NCI-H1092 (cell line): ENCODE data around the gene ZBTB16.

Experiments used
- DNase-seq: peaks from one replicate; lab custom pipeline; 2025; lab: John Stamatoyannopoulos, UW

Gene ZBTB16

DNA sequence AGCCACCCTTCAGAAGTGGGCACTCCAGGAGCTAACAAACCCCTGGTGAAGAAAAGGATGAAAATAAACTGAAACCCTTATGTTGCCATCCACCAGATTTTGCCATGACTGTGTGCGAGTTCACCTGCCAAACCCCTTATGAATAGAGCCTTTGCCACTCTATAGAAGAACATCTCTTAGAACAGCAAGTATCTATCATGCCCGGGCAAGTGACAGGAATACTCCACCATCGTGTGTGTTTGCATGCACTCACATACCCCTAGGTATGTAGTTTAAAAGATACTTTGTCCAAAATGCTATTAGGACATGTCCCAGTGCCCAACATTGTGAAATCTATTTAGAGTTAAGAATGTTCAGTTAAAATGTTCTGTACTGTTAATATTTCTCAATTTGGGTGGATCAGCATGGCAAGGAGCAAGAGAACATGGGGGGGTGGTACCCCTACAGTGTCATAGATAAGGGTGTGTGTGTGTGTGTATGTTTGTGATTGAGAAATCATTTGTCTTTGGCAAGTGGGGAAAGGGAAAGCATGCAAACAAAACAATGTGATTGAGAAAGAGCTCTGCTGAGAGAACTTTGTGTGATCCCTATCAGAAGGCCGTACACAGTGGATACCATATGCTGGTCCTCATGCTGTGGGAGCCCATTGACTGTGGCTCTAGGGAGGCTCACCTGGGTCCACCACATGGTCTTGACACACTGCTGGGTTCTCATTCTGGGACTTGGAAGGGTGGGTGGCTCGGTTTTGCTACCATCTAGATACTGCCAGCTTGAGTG is 94.9 kb downstream of the ZBTB16 start:
- no peak for DNase-seq

GRCh38 chr11:114155116-114155515 is 95.6 kb downstream of the ZBTB16 start:
- DNase-seq = no peak

GRCh38 chr11:114156131-114156581 is 96.6 kb downstream of the ZBTB16 start:
- no peak for DNase-seq

DNA sequence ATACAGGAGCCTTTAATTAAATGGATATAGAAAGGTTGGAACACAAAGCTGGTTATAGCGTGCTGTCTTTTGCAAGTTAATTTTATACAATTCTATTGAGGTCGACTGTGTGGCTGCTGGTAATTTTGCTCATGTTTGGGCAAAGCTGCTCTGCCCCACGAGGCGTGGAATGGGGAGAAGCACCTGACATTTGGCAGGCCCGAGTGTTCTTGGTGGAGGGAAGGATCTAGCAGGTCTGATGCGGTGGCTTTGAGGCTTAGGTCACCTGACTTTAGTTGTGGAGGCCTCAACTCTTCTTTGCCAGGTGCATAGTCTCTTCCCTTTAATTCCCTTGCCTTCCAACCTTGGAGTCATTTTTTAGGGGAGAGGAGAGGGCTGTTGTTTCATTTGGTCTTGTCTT is 97.3 kb downstream of the ZBTB16 start:
- DNase-seq = no peak

DNA sequence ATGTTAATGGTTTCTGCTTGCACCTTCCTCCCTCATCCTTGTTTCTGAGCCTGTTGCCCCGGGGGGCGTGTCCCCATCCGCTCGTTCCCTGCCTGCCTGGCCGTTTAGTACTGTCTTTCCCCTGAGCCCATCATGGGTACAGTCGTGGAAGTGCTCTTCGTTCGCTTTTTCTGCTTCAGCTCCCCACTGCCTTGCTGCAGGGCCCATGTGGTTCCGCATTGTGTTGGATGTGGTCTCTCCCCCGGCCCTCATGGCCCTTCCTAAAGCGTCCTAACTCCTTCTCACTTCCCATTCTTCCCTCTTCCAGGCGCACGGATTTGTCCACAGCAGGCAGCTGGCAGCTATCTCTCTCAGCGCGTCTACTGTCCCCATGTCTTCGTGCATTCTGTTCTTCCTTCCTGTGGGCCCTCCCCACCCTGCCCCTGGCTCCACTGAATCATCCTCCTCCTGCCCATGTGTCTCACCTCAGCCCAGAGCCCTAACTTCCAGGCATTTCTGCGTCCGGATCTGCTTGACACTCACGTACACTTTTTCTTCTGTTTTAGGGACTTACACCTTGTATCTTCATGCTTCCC is 98.1 kb downstream of the ZBTB16 start:
- DNase-seq = no peak

- DNase-seq = no peak
These were observed 98.9 kb downstream of the ZBTB16 start for GRCh38 chr11:114158421-114158820.

- no peak for DNase-seq
These were observed 99.4 kb downstream of the ZBTB16 start for GRCh38 chr11:114158886-114159285.

DNA sequence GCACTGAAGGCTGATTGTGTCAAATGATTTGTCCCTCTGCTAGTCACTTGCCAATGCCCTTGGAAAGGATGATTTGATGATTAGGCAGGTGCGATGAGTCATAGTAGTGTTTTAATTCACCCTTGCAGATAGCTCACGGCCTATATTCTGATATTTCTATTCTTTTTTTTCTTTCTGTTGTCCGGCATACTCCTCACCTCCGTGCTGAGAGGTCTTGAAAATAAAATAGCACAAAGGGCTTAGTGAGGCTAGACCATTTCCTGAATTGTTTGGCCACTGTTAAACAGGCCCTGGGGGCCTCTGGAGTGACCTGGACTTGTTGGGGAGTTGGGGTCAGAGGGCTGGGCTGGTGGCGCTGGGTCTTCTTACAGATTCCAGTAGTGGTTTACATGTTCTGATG is 99.8 kb downstream of the ZBTB16 start:
- DNase-seq = no peak

DNA sequence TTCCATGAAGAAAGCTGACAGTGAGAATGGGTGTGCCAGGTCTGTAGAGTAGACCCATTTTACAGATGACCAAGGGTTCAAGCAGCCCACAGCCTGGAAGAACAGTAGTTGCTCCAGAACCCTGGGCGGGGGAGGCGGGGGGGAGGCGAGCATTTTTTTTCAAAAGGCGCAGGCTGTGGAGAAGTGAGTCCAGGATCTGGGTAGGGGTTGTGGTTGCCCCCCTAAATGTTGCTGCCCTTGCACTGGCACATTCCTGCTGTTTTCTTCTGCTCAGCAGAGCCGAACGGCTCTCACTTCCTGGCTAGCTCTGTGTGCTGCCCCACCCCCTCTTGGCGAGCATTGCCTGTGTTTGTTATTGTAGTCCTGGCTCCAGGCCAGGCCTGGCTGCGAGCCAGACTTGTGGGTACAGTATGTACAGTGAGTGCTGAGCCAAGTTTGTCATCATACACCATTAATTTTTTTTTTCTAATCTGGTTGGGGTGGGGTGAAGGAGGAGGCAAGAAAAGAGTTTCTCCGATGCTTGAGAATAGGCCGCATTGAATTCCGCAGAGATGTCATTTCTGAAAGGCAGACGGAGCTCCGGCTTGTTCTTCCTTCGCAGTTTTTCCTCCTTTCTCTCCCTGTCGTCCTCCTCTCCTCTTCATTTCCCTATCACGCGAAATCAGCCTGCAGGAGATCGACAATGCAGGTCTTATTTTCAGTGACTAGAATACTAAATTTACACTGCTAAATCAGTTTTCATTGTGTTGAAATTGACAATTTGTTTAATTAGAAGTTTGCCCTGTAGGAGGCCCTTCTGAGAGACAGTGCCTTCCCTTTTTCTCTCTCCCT is 100.5 kb downstream of the ZBTB16 start:
- peak; percentile 97 for DNase-seq

DNA sequence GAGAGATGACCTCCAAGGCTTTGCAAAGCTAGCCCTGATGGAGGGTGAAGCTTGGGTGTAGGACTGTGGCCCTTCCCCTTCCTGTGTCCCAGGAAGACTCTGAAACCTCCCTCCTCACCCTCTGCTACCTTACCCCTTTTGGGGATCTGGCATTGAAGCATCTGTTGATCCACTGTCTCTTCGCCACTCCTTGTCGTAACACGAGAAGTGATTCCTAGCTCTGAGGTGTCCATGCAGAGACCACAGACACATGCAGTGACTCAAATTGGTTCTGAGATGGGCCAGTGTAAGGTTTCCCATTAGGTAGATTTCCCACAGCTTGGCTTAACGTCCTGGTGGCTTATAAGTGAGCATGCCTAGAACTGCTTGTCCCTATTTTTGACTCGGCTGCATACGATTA is 101.4 kb downstream of the ZBTB16 start:
- no peak for DNase-seq

GRCh38 chr11:114161486-114162250 is 102.2 kb downstream of the ZBTB16 start:
- no peak for DNase-seq

GRCh38 chr11:114162719-114163123 is 103.2 kb downstream of the ZBTB16 start:
- DNase-seq = peak; percentile 94

GRCh38 chr11:114163229-114163631 is 103.7 kb downstream of the ZBTB16 start:
- no peak for DNase-seq

GRCh38 chr11:114163830-114164401 is 104.4 kb downstream of the ZBTB16 start:
- no peak for DNase-seq

DNA sequence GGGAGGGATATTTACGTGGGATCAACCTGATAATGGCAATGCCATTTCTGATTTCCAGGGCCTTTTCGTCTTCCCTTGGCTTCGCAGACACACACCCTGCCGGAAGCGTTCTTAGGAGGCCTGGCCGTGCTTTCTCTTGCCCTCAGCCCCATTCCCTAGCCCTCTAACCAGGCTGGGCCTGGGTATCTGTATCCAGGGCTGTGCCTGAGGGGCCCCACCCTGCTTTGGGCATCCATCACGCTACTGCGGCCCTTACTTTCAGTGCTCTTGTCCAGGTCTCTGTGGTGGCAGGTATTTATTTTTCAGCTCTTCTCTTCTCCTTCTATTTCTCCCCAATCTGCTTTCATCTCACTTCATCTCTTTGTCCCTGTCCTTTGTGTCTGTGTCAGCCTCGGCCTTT is 105.0 kb downstream of the ZBTB16 start:
- DNase-seq = no peak

- DNase-seq = no peak
These were observed 106.1 kb downstream of the ZBTB16 start for GRCh38 chr11:114165326-114166230.

DNA sequence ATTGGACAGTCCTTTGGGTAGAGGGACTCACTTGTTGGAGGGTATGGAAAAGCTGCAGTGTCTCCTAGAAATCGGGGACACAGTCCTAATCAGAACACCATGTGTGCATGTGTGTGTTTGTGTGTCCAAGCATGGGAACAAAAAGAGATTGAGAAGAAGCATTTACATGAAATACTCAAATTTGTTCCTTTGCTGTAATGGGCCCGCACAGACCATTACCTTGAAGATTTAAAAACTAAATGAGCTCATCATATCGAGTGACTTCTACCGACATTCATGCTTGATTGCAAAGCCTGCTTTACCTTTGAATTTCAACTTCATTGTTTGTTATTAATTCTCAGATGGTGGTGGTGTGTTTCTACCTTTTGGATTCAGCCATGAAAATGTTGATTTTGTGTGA is 106.9 kb downstream of the ZBTB16 start:
- DNase-seq = no peak

GRCh38 chr11:114166897-114167323 is 107.4 kb downstream of the ZBTB16 start:
- DNase-seq = peak; percentile 42

DNA sequence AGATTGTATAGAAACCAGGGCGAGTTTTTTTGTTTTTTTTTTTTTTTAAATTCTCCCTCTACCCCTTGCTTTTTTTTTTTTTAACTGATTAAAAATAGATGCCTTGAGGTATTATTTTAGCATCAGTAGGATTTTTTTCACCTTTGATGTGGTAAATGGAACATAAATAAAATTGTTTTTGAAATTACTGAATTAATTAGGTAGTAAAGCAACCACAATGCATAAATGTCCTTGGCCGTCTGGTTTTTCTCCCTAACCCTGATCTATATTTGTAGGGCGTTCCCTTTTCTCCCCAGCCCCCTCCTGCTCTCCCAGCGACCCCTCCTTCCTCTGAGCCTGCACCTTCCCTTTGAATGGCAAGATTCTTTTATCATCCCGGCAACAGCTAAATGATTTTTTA is 107.8 kb downstream of the ZBTB16 start:
- no peak for DNase-seq

DNA sequence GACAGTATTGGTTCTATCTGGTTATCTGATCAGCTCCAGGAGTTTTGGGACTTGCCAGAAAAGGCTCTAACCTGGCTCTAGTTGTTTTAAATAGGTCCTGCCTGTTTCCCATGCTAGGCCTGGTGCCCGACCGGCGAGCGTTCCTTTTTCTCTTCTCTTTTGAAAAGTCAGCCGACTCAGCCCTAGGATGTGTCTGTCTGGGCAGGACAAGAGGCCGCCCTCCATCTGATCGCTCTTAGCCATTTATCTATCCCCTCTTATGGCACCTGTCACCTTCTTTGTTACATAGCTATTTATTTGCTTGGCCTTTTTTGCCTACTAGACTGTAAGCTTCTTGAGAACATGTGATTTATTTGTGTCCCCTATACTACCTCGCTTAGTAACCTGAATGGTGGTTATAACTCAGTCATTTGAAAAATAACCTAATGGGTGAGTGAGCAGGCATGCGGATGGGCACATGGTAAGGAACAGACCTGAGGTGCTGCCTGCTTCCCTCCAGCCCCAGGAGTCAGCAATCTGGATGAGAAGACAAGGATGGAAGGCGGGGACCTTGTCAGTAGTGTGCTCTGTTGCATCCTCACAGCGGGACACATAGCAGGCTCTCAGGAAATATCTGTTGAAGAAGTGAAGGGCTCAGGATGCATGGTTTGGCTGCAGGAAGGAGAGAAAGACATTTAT is 108.4 kb downstream of the ZBTB16 start:
- DNase-seq = no peak
